ENCODE results near the gene CDK5. TPM values are rescaled to one million over a fixed set of nuclear protein-coding genes. Genes with fewer than 3 reads are reported as not detected.

CDK5 gene
- total RNA-seq, 1 donor from 2014 or later = 47.9 TPM

DNA sequence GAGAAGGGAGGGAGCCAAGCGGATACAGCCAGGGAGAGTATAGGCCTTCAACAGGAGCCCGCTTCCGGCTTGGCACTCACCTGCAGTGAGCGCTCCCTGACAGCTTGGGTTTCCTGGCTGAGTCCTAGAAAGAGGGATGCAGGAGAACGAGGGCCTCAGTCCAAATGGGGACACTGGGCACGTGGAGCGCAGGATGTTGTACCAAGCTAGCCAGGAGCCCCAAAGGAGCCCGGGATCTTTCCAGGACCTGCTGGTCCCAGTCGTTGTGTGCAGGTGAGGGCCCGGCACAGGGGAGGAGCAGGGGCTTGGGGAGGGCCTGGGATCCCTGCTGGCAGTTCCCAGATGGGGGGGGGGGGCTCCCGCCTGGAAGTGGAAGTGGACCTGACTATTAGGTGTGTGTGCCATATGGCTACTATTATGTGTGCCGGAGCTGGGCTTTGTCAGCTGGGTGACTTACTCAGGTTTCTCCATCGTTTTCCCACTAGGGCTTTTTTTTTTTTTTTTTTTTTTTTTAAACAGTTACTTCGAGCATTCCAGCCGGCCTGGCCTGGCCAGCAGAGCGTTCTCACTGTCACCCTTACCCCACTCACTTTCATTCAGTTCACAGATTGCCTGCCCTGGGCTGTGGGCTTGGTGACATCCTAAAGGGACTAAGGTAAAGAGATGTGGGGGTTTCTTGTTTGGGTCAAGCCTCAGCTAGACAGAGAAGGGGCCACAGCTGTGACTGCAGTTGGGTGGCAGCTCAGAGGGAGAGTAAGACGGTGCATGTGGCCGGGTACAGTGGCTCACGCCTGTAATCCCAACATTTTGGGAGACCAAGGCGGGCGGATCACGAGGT lies 32.4 kb upstream of the CDK5 start:
- peaks cover 5% of the 10 kb centered on the region for H3K36me3 Mint-ChIP-seq (ENCODE audit: low read depth, unreplicated experiment)
- H3K27me3 Mint-ChIP-seq (ENCODE audit: low read depth, unreplicated experiment) = no peaks in the 10 kb centered on the region
- H3K79me2 ChIP-seq (ENCODE audit: insufficient read depth, low read length) = peaks cover 83% of the 10 kb centered on the region
- no peak overlapping the region for H3K4me3 ChIP-seq (ENCODE audit: insufficient read depth, low read depth, low read length)
- H3K9me3 ChIP-seq (ENCODE audit: insufficient read depth, low read depth, low read length) = no peaks in the 10 kb centered on the region
- H3K9ac ChIP-seq (ENCODE audit: low read length) = peak overlapping the region; percentile 82
- peak overlapping the region; percentile 61 for H3K27ac ChIP-seq (ENCODE audit: low read depth, low read length)
- H3K4me1 ChIP-seq (ENCODE audit: insufficient read depth, low read length) = peaks cover 32% of the 10 kb centered on the region
- no peaks in the 10 kb centered on the region for H3K9me3 Mint-ChIP-seq (ENCODE audit: unreplicated experiment)
- H2AFZ ChIP-seq (ENCODE audit: low read depth, low read length) = no peak overlapping the region
- peak overlapping the region; percentile 88 for H3K4me3 Mint-ChIP-seq (ENCODE audit: unreplicated experiment)
- no peaks in the 10 kb centered on the region for H3K27me3 ChIP-seq (ENCODE audit: insufficient read depth, low read length)
- H3K36me3 ChIP-seq (ENCODE audit: insufficient read depth, low read length) = no peaks in the 10 kb centered on the region
- no peak for DNase-seq (ENCODE audit: low read depth)
- peak overlapping the region; percentile 99 for H3K4me2 ChIP-seq (ENCODE audit: low read length)
- H4K20me1 ChIP-seq (ENCODE audit: insufficient read depth, low read length) = peaks cover 80% of the 10 kb centered on the region
- TF ChIP-seq CTCF (IDR thresholded peaks at IDR 0.05; ENCODE audit: insufficient read depth, low read depth, low read length) (no peak), EZH2 (IDR thresholded peaks at IDR 0.05; ENCODE audit: insufficient read depth, low read length) (no peak)
- H3K4me1 Mint-ChIP-seq (ENCODE audit: low read depth, unreplicated experiment) = peaks cover 38% of the 10 kb centered on the region
- peak overlapping the region; percentile 83 for H3K27ac Mint-ChIP-seq (ENCODE audit: unreplicated experiment)
- FAIRE-seq = no peak

DNA sequence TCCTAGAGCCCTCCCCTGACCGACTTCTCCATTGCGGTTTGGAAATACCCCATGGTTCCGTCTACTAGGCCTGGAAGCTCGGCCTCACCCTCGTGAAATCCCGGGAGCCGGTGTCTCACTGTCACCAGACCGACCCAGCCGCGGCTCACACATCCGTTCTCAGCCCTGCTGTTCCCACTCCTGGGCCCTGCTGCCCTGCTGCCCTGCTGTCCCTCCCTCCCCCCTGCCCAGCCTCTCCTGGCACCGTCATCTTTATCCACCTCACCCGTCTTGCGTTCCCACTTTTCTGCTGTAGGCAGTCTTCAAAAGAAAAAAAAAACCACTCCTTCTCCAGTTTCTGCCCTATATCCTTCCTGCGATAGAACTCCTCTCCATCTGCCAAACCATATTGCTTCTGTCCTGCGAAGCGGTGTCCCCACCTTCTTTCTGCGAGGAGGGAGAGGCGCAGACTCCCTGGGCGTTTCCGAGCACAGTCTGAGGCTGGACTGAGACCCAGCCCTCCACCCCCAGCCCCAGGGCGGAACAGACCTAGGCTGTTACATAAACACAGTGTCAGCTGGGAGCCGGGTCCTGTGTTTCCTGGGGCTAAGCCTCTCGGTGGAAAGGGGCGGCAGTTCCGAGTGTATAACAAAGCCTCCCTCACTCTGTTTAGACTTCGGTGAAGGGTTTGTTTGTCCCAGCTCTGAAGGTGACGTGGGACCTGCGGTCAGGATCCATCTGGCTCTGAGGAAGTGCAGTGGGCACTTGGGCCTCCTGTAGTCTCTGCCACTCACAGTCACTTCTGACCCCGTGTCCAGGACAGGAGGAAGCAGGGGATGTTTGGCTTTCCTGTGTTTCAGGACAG lies 31.4 kb upstream of the CDK5 start:
- no peak for FAIRE-seq
- H3K9me3 Mint-ChIP-seq (ENCODE audit: unreplicated experiment) = no peaks in the 10 kb centered on the region
- peaks cover 32% of the 10 kb centered on the region for H3K4me1 ChIP-seq (ENCODE audit: insufficient read depth, low read length)
- no peaks in the 10 kb centered on the region for H3K36me3 ChIP-seq (ENCODE audit: insufficient read depth, low read length)
- no peaks in the 10 kb centered on the region for H3K27me3 ChIP-seq (ENCODE audit: insufficient read depth, low read length)
- peaks cover 73% of the 10 kb centered on the region for H3K79me2 ChIP-seq (ENCODE audit: insufficient read depth, low read length)
- peak; percentile 52 for DNase-seq (ENCODE audit: low read depth)
- H4K20me1 ChIP-seq (ENCODE audit: insufficient read depth, low read length) = peaks cover 70% of the 10 kb centered on the region
- no peak for TF ChIP-seq CTCF (IDR thresholded peaks at IDR 0.05; ENCODE audit: insufficient read depth, low read depth, low read length)
- TF ChIP-seq EZH2 (IDR thresholded peaks at IDR 0.05; ENCODE audit: insufficient read depth, low read length) = no peak
- H3K4me1 Mint-ChIP-seq (ENCODE audit: low read depth, unreplicated experiment) = peaks cover 34% of the 10 kb centered on the region
- H3K4me3 ChIP-seq (ENCODE audit: insufficient read depth, low read depth, low read length) = peak overlapping the region; percentile 83
- H2AFZ ChIP-seq (ENCODE audit: low read depth, low read length) = peak overlapping the region; percentile 8
- no peaks in the 10 kb centered on the region for H3K9me3 ChIP-seq (ENCODE audit: insufficient read depth, low read depth, low read length)
- peak overlapping the region; percentile 83 for H3K27ac Mint-ChIP-seq (ENCODE audit: unreplicated experiment)
- H3K36me3 Mint-ChIP-seq (ENCODE audit: low read depth, unreplicated experiment) = peaks cover 5% of the 10 kb centered on the region
- H3K4me2 ChIP-seq (ENCODE audit: low read length) = peak overlapping the region; percentile 99
- H3K27me3 Mint-ChIP-seq (ENCODE audit: low read depth, unreplicated experiment) = no peaks in the 10 kb centered on the region
- H3K27ac ChIP-seq (ENCODE audit: low read depth, low read length) = peak overlapping the region; percentile 61
- H3K9ac ChIP-seq (ENCODE audit: low read length) = peak overlapping the region; percentile 82
- peak overlapping the region; percentile 88 for H3K4me3 Mint-ChIP-seq (ENCODE audit: unreplicated experiment)
